HEK293T (cell line): ENCODE data around the gene TRIM7.

Source experiments
- ARNT ChIP-seq: fragments of 450-650 bp; IDR thresholded peaks from 2 replicates; pipeline ENCODE4 v1.6.1; 2017; ENCODE audit warnings: mild to moderate bottlenecking
- ELF4 ChIP-seq: fragments of 450-650 bp; IDR thresholded peaks from 2 replicates; pipeline ENCODE4 v1.6.1; 2017; ENCODE audit warnings: antibody characterized with exemption
- FOXK2 ChIP-seq: fragments of 450-650 bp; IDR thresholded peaks from 2 replicates; pipeline ENCODE4 v1.6.1; 2016; ENCODE audit warnings: mild to moderate bottlenecking
- HDGF ChIP-seq: fragments of 450-650 bp; IDR thresholded peaks from 2 replicates; pipeline ENCODE4 v1.6.1; 2017; ENCODE audit warnings: antibody characterized with exemption, borderline replicate concordance
- L3MBTL2 ChIP-seq: fragments of 450-650 bp; conservative IDR thresholded peaks from 2 replicates; pipeline ENCODE4 v1.6.1; 2016; ENCODE audit warnings: mild to moderate bottlenecking
- NFRKB ChIP-seq: fragments of 450-650 bp; IDR thresholded peaks from 2 replicates; pipeline ENCODE4 v1.6.1; 2016; ENCODE audit warnings: mild to moderate bottlenecking, moderate library complexity
- PKNOX1 ChIP-seq: fragments of 450-650 bp; IDR thresholded peaks from 2 replicates; pipeline ENCODE4 v1.6.1; 2016
- SUZ12 ChIP-seq: fragments of 450-650 bp; IDR thresholded peaks from 2 replicates; pipeline ENCODE4 v1.6.1; 2016; ENCODE audit warnings: mild to moderate bottlenecking
- ZNF384 ChIP-seq: fragments of 450-650 bp; IDR thresholded peaks from 2 replicates; pipeline ENCODE4 v1.6.1; 2016

- no peak for TF ChIP-seq PKNOX1
- TF ChIP-seq L3MBTL2: no peak
- no peak for TF ChIP-seq HDGF
- no peak for TF ChIP-seq NFRKB
- no peak for TF ChIP-seq SUZ12
- peak; percentile 41; the same call in 1 of the 2 replicates for TF ChIP-seq ZNF384
- TF ChIP-seq ELF4: no peak
- TF ChIP-seq FOXK2: no peak
- TF ChIP-seq ARNT: no peak
These were observed 36.5 kb upstream of the TRIM7 start for GRCh38 chr5:181241393-181241975.
